H9 (cell line): ENCODE results near the gene ATF1. TPM values are rescaled to one million over a fixed set of nuclear protein-coding genes. Genes with fewer than 3 reads are reported as not detected.

Source experiments
- DNase-seq: peaks from one replicate; pipeline ENCODE4 v3.0.0-alpha.2; 2017
- H2AFZ ChIP-seq: one replicate; pipeline ENCODE4 v1.6.1; 2013; ENCODE audit warnings: mild to moderate bottlenecking, low read length, control low read depth, moderate library complexity
- H2AK5ac ChIP-seq: 2 replicates; pipeline ENCODE4 v1.6.1; 2013; ENCODE audit warnings: low read length, control low read depth, mixed read lengths; ENCODE audit not compliant: insufficient read length
- H2BK120ac ChIP-seq: one replicate; pipeline ENCODE4 v1.6.1; 2013; ENCODE audit warnings: low read depth, mild to moderate bottlenecking, low read length, control low read depth, inconsistent platforms; ENCODE audit not compliant: poor library complexity, severe bottlenecking
- H2BK12ac ChIP-seq: 2 replicates; pipeline ENCODE4 v1.6.1; 2013; ENCODE audit warnings: low read length, control low read depth, mixed read lengths, low read depth; ENCODE audit not compliant: insufficient read length
- H2BK15ac ChIP-seq: 2 replicates; pipeline ENCODE4 v1.6.1; 2013; ENCODE audit warnings: low read depth, low read length, control low read depth
- H2BK20ac ChIP-seq: one replicate; pipeline ENCODE4 v1.6.1; 2013; ENCODE audit warnings: low read depth, mild to moderate bottlenecking, low read length, control low read depth, inconsistent platforms; ENCODE audit not compliant: poor library complexity, severe bottlenecking
- H2BK5ac ChIP-seq: 2 replicates; pipeline ENCODE4 v1.6.1; 2013; ENCODE audit warnings: low read length, control low read depth, mixed read lengths; ENCODE audit not compliant: insufficient read length
- H3K14ac ChIP-seq: 2 replicates; pipeline ENCODE4 v1.6.1; 2013; ENCODE audit warnings: low read length, control low read depth; ENCODE audit not compliant: insufficient read depth
- H3K18ac ChIP-seq: 2 replicates; pipeline ENCODE4 v1.6.1; 2013; ENCODE audit warnings: low read depth, mild to moderate bottlenecking, mixed read lengths, low read length, control low read depth; ENCODE audit not compliant: insufficient read length
- H3K23ac ChIP-seq: 2 replicates; pipeline ENCODE4 v1.6.1; 2013; ENCODE audit warnings: low read length, control low read depth, mixed read lengths, low read depth; ENCODE audit not compliant: insufficient read length
- H3K23me2 ChIP-seq: 2 replicates; pipeline ENCODE4 v1.6.1; 2013; ENCODE audit warnings: low read depth, mild to moderate bottlenecking, mixed read lengths, low read length, control low read depth; ENCODE audit not compliant: insufficient read length, poor library complexity, severe bottlenecking
- H3K27ac ChIP-seq: 2 replicates; pipeline ENCODE4 v1.5.1; 2013; ENCODE audit warnings: low read length, control low read depth, mixed read lengths, low read depth; ENCODE audit not compliant: insufficient read length
- H3K27me3 ChIP-seq: 2 replicates; pipeline ENCODE4 v1.6.1; 2013; ENCODE audit warnings: low read length, control low read depth, inconsistent platforms; ENCODE audit not compliant: insufficient read depth
- H3K4ac ChIP-seq: 2 replicates; pipeline ENCODE4 v1.6.1; 2013; ENCODE audit warnings: low read depth, mild to moderate bottlenecking, control low read depth, inconsistent platforms, low read length, moderate library complexity
- H3K4me1 ChIP-seq: 2 replicates; pipeline ENCODE4 v1.6.1; 2013; ENCODE audit warnings: low read length, control low read depth, inconsistent platforms; ENCODE audit not compliant: insufficient read depth
- H3K4me2 ChIP-seq: 2 replicates; pipeline ENCODE4 v1.6.1; 2013; ENCODE audit warnings: low read length, control low read depth, mixed read lengths; ENCODE audit not compliant: insufficient read length, insufficient read depth
- H3K56ac ChIP-seq: 2 replicates; pipeline ENCODE4 v1.6.1; 2013; ENCODE audit warnings: low read depth, mild to moderate bottlenecking, mixed read lengths, low read length, control low read depth; ENCODE audit not compliant: insufficient read length
- H3K79me1 ChIP-seq: 2 replicates; pipeline ENCODE4 v1.6.1; 2013; ENCODE audit warnings: low read depth, mild to moderate bottlenecking, moderate library complexity, low read length, control low read depth, inconsistent platforms; ENCODE audit not compliant: insufficient read depth, poor library complexity, severe bottlenecking
- H3K79me2 ChIP-seq: 2 replicates; pipeline ENCODE4 v1.6.1; 2013; ENCODE audit warnings: low read length, control low read depth, inconsistent platforms; ENCODE audit not compliant: insufficient read depth
- H3K9ac ChIP-seq: 2 replicates; pipeline ENCODE4 v1.6.1; 2013; ENCODE audit warnings: low read length, control low read depth, mixed read lengths; ENCODE audit not compliant: insufficient read length; ENCODE audit errors: extremely low read depth
- H3K9me3 ChIP-seq: one replicate; pipeline ENCODE4 v1.6.1; 2013; ENCODE audit warnings: low read depth, low read length, inconsistent platforms; ENCODE audit not compliant: control insufficient read depth
- H3T11ph ChIP-seq: one replicate; pipeline ENCODE4 v1.6.1; 2013; ENCODE audit warnings: mild to moderate bottlenecking, low read length, control low read depth, inconsistent platforms
- H4K20me1 ChIP-seq: one replicate; pipeline ENCODE4 v1.6.1; 2013; ENCODE audit not compliant: control insufficient read depth, insufficient read length, insufficient read depth
- H4K5ac ChIP-seq: 2 replicates; pipeline ENCODE4 v1.6.1; 2013; ENCODE audit warnings: low read depth, mild to moderate bottlenecking, mixed read lengths, low read length, control low read depth; ENCODE audit not compliant: insufficient read length
- H4K8ac ChIP-seq: replicated peaks from 2 replicates; pipeline ENCODE4 v1.6.1; 2013; ENCODE audit warnings: low read length, control low read depth, mixed read lengths, low read depth; ENCODE audit not compliant: insufficient read length
- H4K91ac ChIP-seq: 2 replicates; pipeline ENCODE4 v1.6.1; 2013; ENCODE audit warnings: low read depth, mild to moderate bottlenecking, moderate library complexity, mixed read lengths, low read length, control low read depth; ENCODE audit not compliant: insufficient read length
- H3K27ac Mint-ChIP-seq, 3 experiments: 2 replicates in 2 of 3; 3 replicates in 1 of 3; pipeline ENCODE4 v1.8.0; 2020 to 2021; ENCODE audit warnings: mixed read lengths in 3 of 3, mild to moderate bottlenecking in 1 of 3, moderate library complexity in 1 of 3
- H3K27me3 Mint-ChIP-seq: 2 replicates; pipeline ENCODE4 v1.8.0; 2021; ENCODE audit warnings: low read depth, mild to moderate bottlenecking, moderate library complexity, mixed read lengths
- H3K36me3 Mint-ChIP-seq, 3 experiments: 2 replicates in 2 of 3; 3 replicates in 1 of 3; pipeline ENCODE4 v1.8.0; 2020 to 2021; ENCODE audit warnings: low read depth in 3 of 3, mixed read lengths in 3 of 3; ENCODE audit not compliant: insufficient read depth in 1 of 3
- H3K4me1 Mint-ChIP-seq, 2 experiments: 2 replicates each; pipeline ENCODE4 v1.8.0; 2020; ENCODE audit warnings: mixed read lengths in 2 of 2
- H3K4me3 Mint-ChIP-seq, 2 experiments: 2 replicates in 1 of 2; 3 replicates in 1 of 2; pipeline ENCODE4 v1.8.0; 2020 to 2021; ENCODE audit warnings: mild to moderate bottlenecking in 2 of 2, mixed read lengths in 2 of 2, moderate library complexity in 1 of 2
- H3K9me3 Mint-ChIP-seq, 2 experiments: 2 replicates in 1 of 2; 3 replicates in 1 of 2; pipeline ENCODE4 v1.8.0; 2020; ENCODE audit warnings: mild to moderate bottlenecking in 2 of 2, mixed read lengths in 2 of 2, moderate library complexity in 1 of 2
- CTCF ChIP-seq: fragments of 200-600 bp; sonication (generic); conservative IDR thresholded peaks from 3 replicates; pipeline ENCODE4 v1.8.0; 2021; ENCODE audit warnings: antibody characterized with exemption, mild to moderate bottlenecking
- WGBS: extraction: QIAGEN DNeasy Blood & Tissue Kit; methylation state at CpG from one replicate; pipeline ENCODE4 v1.1.7; 2013; ENCODE audit warnings: missing lambda C conversion rate, low lambda C conversion rate, mixed read lengths; ENCODE audit not compliant: insufficient read length; ENCODE audit errors: extremely low coverage; 5-methylcytosine and 5-hydroxymethylcytosine counted together
- total RNA-seq: library from RNA; stranded (reverse); gene quantifications from 2 replicates; pipeline ENCODE4 v1.2.1, GENCODE V29; 2021

Gene ATF1
- total RNA-seq, 1 experiment from 2014 or later = 47.8 TPM

- Histone ChIP-seq H2AFZ (no peak overlapping the region), H3K4ac (no peak overlapping the region), H3K79me2 (no peaks in the 10 kb centered on the region), H3K18ac (no peak overlapping the region), H3K4me1 (no peaks in the 10 kb centered on the region), H3K14ac (no peak overlapping the region), H3K4me2 (no peak overlapping the region), H3K9me3 (no peaks in the 10 kb centered on the region), H4K20me1 (no peaks in the 10 kb centered on the region), H3K23ac (no peak overlapping the region), H2BK5ac (no peak overlapping the region), H3K9ac (no peak overlapping the region), H2AK5ac (no peak overlapping the region), H3K23me2 (no peaks in the 10 kb centered on the region), H4K91ac (no peak overlapping the region), H3K56ac (no peak overlapping the region), H4K8ac (no peak overlapping the region), H2BK120ac (no peak overlapping the region), H3K27me3 (no peaks in the 10 kb centered on the region), H2BK15ac (no peak overlapping the region), H4K5ac (no peak overlapping the region), H2BK12ac (no peak overlapping the region), H3T11ph (no peak overlapping the region), H3K27ac (no peak overlapping the region), H3K79me1 (no peaks in the 10 kb centered on the region), H2BK20ac (no peak overlapping the region)
- Mint-ChIP-seq H3K4me1 (no peaks in the 10 kb centered on the region), H3K4me3 (no peak overlapping the region), H3K27ac (no peak overlapping the region), H3K27me3 (no peaks in the 10 kb centered on the region), H3K36me3 (peaks cover 32 to 83% (median 67%) of the 10 kb centered on the region in 3 experiments), H3K9me3 (no peaks in the 10 kb centered on the region)
- no peak for DNase-seq
- no peak for TF ChIP-seq CTCF
- WGBS = no CpG with 5 or more reads among the region's 2 CpGs
Measured at GRCh38 chr12:50740307-50740706, 23.6 kb upstream of the ATF1 start.
